ENCODE results near the gene NHLRC2. TPM values are rescaled to one million over a fixed set of nuclear protein-coding genes. Genes with fewer than 3 reads are reported as not detected.
A peak's percentile ranks its signal among the peaks of the same experiment; 100 is the strongest.

Gene NHLRC2
- total RNA-seq, 2 donors from 2014 or later = 55.5 to 67.5 TPM

DNA sequence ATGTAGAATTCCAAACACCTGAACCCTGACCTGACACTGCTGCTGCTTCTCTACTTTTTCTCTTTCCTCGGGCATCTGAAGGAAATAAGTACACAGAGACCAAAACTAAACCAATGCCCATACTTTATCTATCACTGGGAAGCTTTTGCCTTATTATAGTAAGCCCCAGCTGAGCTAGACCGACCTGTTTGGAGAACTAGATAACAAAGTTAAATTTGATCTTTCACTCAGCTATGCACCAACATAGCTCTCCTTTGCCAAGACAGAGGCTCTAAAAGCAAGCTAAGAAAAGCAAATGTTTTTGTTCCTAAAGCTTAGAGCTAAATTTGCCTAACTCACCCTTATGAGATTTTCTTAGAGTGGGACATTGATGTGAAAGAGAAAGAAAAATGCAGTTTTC is 39.1 kb downstream of the NHLRC2 start:
- ATAC-seq (peak in 1 of 2 donors; percentile 40), DNase-seq (no peak)
- intact Hi-C loops (cut with DNase I) = loop anchor here in 1 of 2 donors (5.0 kb wide), 1 partner anchor 36 kb away; no protein-coding TSS in a partner anchor

DNA sequence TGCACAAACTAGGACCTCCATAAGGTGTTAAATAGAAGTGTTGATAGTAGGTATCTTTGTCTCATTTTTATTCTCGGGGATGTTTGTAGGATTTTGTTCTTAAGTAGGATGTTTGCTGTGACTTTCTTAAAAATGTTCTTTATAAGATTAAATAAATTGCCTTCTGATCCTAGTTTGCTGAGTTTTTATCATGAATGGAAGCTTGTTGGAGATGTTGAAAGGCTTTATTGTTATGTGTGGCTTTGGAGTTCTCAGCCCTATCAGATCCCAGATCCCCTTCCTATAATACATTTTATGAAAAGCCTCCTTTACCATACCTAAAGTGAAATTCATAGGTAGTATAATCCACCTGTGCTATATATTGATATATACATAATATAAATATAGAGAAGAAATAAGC is 40.1 kb downstream of the NHLRC2 start:
- ATAC-seq (no peak), DNase-seq (no peak)
- intact Hi-C loops (cut with DNase I) = loop anchor here in 1 of 2 donors (5.0 kb wide), 1 partner anchor 37 kb away; no protein-coding TSS in a partner anchor

- ATAC-seq (no peak), DNase-seq (no peak)
- intact Hi-C loops (cut with DNase I) = no loop called here
Observed at GRCh38 chr10:113895018-113895417, 40.6 kb downstream of the NHLRC2 start.

DNA sequence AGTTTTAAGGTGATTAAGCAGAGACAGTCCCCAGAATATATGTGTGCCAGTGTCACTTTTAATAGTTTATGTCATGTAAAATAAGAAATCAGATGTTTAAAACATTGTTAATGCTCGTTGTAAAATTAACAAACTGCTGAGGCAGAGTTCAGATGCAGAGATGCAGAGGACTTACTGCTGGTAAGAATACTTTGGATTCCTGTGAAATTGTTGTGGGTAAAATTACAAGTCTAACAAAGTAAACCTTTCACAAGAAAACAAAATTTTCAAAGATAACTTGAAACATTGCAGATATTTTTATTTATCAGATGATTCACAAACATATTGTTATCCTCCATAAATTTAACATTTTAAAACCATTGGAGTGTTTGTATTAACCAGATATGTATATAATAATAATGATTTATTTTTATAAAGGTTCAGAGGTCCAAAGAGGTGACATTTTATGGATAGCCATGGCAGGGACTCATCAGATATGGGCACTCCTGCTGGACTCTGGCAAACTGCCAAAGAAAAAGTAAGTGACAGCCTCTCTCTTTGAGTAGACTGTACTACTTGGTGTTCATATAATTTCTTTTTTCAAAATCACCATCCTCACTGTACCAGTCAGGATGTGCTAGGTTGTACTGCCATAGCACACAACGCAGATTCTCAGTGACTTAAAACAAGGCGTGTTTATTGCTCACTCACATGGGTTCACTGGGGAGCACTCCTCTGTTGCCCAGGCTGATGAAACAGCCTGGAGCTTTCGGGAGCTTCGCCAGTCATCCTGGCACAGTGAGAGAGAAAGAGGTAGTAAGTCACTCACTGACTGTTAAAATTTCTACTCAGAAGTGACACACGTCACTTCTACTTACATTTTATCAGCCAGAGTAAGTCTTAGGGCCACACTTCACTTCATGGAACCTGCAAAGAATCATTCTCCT is 43.5 kb downstream of the NHLRC2 start:
- intact Hi-C loops (cut with DNase I) = no loop called here
- ATAC-seq (peak; percentile 61 to 76), DNase-seq (peak; percentile 35)

- DNase-seq = no peak
- ATAC-seq = peak; percentile 67 to 90
- intact Hi-C loops (cut with DNase I) = loop anchor here in 1 of 2 donors (5.0 kb wide), 1 partner anchor 142 kb away; the partner anchor contains the start of gene ADRB1
Observed at GRCh38 chr10:113899952-113900598, 45.6 kb downstream of the NHLRC2 start.

DNA sequence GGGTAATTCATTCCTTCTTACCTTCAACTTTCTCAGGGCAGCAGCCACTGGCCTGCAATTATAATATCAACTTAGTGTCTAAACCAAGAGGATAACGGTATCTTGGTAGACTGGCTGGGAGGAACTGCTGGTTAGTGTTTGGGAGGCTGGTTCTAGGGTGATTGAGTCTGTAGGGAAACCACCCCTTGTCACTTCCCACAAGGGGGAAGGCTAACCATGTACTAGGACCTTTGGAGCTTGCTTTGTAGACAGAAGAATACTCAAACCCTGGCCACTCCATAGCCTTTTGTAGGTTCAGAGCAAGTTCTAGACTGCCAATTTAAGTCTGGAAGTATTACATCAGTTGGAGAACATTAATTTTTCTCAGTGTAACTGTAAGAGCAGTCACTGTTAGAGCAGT is 51.3 kb downstream of the NHLRC2 start:
- intact Hi-C loops (cut with DNase I) = no loop called here
- DNase-seq = no peak

DNA sequence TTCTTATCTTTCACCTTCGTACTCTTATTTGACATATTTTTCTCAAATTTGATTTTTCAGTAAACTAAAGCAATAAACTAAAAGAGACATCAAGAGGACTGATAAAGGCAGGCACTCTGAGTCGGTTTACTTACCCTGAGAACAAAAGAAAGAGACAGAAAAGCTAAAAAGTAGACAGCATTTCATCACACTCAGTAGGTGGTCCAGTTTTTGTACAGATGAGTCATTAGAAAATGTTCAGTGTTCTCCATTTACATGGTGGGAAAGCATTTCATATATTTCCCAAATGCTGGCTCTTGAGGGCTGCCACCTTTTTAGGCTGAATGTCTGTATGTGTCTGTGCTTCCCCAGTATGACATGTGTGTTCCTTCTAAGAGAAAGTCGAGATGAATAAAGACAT is 52.7 kb downstream of the NHLRC2 start:
- DNase-seq = no peak
- no peak for ATAC-seq
- intact Hi-C loops (cut with DNase I) = no loop called here

More for the DNA sequence above, 51.3 kb downstream of the NHLRC2 start:
- no peak for ATAC-seq

DNA sequence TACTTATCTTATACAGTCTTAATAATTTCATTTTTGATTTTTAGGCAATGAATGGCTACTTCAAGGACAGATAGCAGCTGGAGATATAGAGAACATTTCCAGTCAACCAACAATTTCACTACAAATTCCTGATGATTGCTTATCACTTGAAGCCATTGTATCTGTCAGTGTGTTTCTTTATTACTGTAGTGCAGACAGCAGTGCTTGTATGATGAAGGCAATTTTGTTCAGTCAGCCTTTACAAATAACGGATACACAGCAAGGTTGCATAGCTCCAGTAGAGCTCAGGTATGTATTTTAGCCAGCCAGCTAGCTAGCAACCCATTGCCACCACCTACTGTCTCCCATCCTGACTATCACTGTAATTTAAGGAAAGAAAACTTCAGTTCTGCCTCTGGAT is 53.8 kb downstream of the NHLRC2 start:
- no peak for ATAC-seq
- intact Hi-C loops (cut with DNase I) = no loop called here
- DNase-seq = no peak

DNA sequence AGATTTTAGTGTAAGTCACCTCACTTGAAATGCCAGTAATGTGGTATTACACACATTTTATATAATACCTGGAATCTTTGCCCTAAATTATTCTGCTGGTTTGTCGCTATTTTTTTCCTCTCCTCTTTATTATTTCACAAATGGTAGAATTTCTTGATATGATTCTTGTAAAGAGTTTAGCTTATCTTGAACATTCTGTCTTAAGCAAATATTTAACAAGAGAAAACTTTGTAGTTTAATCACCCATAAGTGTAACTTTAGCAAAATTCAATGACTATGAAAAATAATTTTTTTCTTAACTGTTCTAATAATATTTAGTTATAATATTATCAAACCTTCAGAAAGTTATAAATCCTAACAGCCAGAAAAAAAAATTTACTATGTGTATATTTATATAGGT is 56.7 kb downstream of the NHLRC2 start:
- DNase-seq (no peak), ATAC-seq (no peak)
- intact Hi-C loops (cut with DNase I) = no loop called here

DNA sequence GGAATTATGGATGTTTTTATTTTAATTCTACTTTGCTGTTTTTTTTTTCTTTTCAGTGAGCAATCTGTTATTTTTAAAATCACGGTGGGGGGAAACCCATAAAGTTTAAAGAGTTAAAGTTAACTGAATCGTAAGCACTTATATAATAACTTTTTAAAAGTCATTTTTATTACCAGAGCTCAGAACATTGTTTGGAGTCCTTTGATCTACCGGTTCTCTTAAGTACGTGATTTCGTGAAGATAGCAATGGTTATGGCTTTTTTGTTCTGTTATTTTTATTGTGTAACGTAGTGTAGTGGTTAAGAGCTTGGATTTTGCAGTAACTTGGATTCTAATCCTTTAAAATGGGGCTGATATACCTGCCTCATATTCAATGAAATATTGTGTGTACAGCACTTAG is 57.4 kb downstream of the NHLRC2 start:
- ATAC-seq = no peak
- intact Hi-C loops (cut with DNase I) = no loop called here
- no peak for DNase-seq

DNA sequence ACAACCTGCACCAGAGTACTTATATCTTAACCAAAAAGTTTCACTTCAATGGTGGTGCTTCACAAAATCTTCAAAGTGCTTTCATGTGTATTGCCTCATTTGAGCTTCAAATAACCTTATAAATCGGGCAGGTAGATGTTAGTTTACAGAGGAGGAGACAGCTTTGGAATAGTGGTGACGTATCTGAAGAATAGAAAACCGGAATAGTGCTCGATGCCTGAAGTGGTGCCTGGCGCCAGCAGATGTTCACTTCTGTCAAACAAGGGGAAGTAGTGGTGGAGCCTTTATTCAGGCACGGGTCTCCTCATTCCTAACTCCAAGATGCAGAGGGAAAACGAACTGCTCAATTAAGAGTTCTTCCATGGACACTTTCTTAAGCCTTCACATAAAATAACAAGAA is 58.1 kb downstream of the NHLRC2 start:
- ATAC-seq = no peak
- intact Hi-C loops (cut with DNase I) = no loop called here

GRCh38 chr10:113914956-113915355 is 60.5 kb downstream of the NHLRC2 start:
- DNase-seq = no peak
- peak in 1 of 2 donors; percentile 30 for ATAC-seq
- intact Hi-C loops (cut with DNase I) = no loop called here

More for the DNA sequence above, 58.1 kb downstream of the NHLRC2 start:
- no peak for DNase-seq

GRCh38 chr10:113915540-113915939 is 61.1 kb downstream of the NHLRC2 start:
- intact Hi-C loops (cut with DNase I) = no loop called here
- no peak for ATAC-seq

DNA sequence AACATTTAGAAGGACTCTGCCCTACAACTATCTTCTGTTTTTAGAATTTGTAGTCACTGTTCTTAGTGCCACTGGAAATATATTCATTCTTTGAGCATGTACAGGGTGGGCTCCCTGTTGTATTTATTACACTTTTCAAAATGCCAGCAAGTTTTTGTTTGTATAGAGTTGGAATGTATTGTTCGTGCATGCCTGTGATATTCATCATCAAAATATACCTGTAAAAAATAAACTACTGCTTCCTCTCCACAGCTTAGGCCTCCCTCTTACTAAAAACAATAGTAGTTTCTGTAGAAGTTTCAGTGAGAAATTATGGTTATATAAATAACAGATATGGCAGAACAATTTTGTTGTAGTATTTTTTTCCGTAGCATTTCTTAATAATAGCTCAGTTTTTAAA is 61.6 kb downstream of the NHLRC2 start:
- intact Hi-C loops (cut with DNase I) = no loop called here

More at GRCh38 chr10:113915540-113915939, 61.1 kb downstream of the NHLRC2 start:
- DNase-seq = no peak

GRCh38 chr10:113917636-113918035 is 63.2 kb downstream of the NHLRC2 start:
- ATAC-seq (no peak), DNase-seq (no peak)
- intact Hi-C loops (cut with DNase I) = no loop called here

More for the DNA sequence above, 61.6 kb downstream of the NHLRC2 start:
- DNase-seq (no peak), ATAC-seq (no peak)

GRCh38 chr10:113920114-113920513 is 65.7 kb downstream of the NHLRC2 start:
- ATAC-seq (no peak), DNase-seq (no peak)
- intact Hi-C loops (cut with DNase I) = loop anchor here in 1 of 2 donors (10.0 kb wide), 1 partner anchor 105 kb away; no protein-coding TSS in a partner anchor

DNA sequence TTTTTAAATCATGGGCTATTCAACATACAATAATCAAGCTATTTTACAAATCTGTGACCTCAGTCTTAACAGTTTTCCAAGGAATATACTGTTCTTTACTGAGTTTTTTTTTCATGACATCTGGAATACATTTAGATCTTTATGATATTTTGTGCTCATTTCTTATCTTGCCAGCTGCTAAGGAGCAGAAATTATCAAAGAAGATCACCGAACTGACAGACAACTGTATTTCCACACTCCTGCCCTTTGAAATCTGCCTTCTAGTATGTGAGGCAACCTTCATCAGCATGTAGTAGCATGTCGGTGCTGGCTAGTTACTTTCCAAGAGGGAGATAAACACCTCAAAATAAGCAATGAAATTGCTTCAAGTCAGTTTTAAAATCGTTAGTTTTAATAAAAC is 66.4 kb downstream of the NHLRC2 start:
- intact Hi-C loops (cut with DNase I) = loop anchor here in 1 of 2 donors (10.0 kb wide), 1 partner anchor 104 kb away; no protein-coding TSS in a partner anchor
- no peak for DNase-seq
- no peak for ATAC-seq

DNA sequence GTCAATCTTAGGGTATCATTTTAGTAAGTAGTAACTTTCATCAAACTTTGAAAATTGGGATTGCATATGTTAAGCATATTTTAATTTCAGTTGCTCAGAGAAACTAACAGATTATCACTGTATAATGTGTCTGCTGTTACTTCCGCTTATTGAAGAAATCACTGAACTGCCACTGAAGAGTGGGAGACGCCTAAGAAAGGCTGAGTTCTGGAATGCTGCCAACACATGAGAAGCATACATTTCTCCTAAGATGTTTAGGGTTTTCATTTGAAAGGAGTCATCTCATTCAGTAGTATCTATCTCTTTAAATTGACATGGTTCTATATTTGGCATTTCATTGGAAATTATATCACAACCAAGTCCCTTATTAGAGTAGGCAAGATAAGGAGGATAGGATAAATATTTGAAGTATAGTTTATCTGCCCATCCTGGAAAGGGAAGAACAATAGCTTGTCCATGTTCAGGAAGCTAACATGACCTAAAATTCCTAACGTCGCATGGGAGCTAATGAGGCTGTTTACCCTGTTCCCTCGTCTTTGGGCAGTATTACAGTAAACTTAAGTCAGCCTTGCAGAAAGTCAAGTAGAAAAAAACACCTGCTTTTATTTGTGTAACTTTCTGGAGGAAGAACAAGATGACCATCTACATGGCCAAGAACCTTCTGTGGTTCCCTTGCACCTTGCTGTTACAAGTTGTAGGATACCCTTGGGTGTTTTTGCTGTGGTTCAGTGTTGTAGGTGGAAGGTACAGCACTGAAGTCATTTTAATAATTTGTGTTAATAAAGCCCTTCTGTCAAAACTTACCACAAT is 67.3 kb downstream of the NHLRC2 start:
- intact Hi-C loops (cut with DNase I) = loop anchor here in 1 of 2 donors (10.0 kb wide), 1 partner anchor 103 kb away; no protein-coding TSS in a partner anchor
- DNase-seq (no peak), ATAC-seq (no peak)

Data from left cardiac atrium (tissue), 4 donors.